Measurements from ENCODE around the gene LRRC14B. TPM values are rescaled to one million over a fixed set of nuclear protein-coding genes. Genes with fewer than 3 reads are reported as not detected.

The LRRC14B gene
- total RNA-seq, 1 donor from 2014 or later = not detected

DNA sequence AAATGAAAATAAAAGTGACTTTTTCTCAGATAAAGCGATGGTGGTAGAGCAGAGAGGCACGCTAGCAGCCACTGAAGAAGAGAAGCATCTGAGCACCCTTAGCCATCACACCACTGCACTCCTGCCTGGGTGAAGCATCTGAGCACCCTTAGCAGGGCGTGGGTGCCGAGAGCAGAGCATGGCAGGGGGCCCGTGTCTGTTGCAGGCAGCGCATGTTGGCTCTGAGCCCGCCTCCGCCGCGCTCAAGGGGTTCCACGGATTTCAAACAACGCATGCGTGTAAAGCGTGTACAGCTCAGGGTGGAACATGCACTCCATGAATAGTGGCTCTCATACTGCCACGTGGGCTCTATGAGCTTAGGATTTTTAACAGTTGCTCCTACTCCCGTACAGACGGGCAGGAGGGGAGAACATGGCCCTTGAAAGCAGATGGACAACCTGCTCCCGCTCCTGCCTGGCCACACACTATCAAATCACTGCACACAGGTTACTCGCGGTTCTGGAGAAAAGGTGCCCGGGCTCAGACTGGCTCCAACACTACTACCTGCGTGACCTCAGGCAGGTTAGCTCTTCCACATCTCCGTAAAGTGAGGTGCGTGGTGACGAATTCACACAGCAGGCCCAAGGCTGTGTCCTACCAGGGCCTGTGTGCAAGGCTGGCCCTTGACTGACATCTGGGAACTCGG lies 12.1 kb downstream of the LRRC14B start:
- no peaks in the 10 kb centered on the region for H3K27me3 Mint-ChIP-seq (ENCODE audit: low read depth)
- DNase-seq (ENCODE audit: low spot score) = no peak

DNA sequence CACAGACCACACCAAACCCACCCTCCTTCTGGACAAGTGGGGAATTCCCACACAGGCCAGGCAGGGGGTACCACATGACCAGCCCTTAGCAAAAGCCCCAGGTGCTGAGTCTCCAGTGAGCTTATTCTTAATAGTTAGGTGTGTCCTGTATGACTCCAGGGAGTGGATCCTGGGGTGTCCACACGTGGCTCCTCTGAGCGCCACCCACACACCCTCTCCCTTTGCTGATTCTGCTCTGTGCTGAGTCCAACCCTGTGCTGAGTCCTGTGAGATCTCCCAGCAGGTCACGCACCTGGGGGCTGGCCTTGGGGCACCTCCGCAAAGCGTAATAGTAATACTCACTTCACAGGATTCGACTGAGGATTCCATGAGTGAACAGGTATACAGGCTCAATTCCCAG lies 12.7 kb downstream of the LRRC14B start:
- Mint-ChIP-seq H3K4me3 (ENCODE audit: unreplicated experiment) (no peak overlapping the region), H3K27me3 (ENCODE audit: low read depth) (no peaks in the 10 kb centered on the region), H3K36me3 (ENCODE audit: low read depth) (peaks cover 13% of the 10 kb centered on the region), H3K27ac (ENCODE audit: unreplicated experiment) (no peak overlapping the region), H3K4me1 (ENCODE audit: low read depth) (peaks cover 11% of the 10 kb centered on the region), H3K9me3 (ENCODE audit: low read depth) (no peaks in the 10 kb centered on the region)
- TF ChIP-seq, protein P1, sequence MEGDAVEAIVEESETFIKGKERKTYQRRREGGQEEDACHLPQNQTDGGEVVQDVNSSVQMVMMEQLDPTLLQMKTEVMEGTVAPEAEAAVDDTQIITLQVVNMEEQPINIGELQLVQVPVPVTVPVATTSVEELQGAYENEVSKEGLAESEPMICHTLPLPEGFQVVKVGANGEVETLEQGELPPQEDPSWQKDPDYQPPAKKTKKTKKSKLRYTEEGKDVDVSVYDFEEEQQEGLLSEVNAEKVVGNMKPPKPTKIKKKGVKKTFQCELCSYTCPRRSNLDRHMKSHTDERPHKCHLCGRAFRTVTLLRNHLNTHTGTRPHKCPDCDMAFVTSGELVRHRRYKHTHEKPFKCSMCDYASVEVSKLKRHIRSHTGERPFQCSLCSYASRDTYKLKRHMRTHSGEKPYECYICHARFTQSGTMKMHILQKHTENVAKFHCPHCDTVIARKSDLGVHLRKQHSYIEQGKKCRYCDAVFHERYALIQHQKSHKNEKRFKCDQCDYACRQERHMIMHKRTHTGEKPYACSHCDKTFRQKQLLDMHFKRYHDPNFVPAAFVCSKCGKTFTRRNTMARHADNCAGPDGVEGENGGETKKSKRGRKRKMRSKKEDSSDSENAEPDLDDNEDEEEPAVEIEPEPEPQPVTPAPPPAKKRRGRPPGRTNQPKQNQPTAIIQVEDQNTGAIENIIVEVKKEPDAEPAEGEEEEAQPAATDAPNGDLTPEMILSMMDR (IDR thresholded peaks at IDR 0.05) = no peak
- no peak for DNase-seq (ENCODE audit: low spot score)

More for the DNA sequence above, 12.1 kb downstream of the LRRC14B start:
- Mint-ChIP-seq H3K27ac (ENCODE audit: unreplicated experiment) (no peak overlapping the region), H3K36me3 (ENCODE audit: low read depth) (peaks cover 15% of the 10 kb centered on the region), H3K4me3 (ENCODE audit: unreplicated experiment) (no peak overlapping the region), H3K9me3 (ENCODE audit: low read depth) (no peaks in the 10 kb centered on the region), H3K4me1 (ENCODE audit: low read depth) (peaks cover 11% of the 10 kb centered on the region)
- TF ChIP-seq, protein P1 (IDR thresholded peaks at IDR 0.05) = no peak

DNA sequence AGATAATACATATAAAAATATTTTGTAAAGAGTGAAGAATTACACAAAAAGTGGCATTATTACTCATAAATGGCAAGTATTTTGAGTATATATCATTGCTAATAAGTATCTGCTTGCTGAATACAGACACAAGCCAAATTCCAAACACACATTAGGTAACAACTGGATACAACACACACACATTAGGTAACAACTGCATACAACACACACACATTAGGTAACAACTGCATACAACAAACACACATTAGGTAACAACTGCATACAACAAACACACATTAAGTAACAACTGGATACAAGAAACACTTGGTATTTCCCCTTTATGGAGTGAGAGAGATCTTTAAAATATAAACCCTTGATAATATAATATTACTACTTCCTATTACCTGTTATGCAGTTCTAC lies 13.2 kb downstream of the LRRC14B start:
- H3K27ac Mint-ChIP-seq (ENCODE audit: unreplicated experiment) = no peak overlapping the region

DNA sequence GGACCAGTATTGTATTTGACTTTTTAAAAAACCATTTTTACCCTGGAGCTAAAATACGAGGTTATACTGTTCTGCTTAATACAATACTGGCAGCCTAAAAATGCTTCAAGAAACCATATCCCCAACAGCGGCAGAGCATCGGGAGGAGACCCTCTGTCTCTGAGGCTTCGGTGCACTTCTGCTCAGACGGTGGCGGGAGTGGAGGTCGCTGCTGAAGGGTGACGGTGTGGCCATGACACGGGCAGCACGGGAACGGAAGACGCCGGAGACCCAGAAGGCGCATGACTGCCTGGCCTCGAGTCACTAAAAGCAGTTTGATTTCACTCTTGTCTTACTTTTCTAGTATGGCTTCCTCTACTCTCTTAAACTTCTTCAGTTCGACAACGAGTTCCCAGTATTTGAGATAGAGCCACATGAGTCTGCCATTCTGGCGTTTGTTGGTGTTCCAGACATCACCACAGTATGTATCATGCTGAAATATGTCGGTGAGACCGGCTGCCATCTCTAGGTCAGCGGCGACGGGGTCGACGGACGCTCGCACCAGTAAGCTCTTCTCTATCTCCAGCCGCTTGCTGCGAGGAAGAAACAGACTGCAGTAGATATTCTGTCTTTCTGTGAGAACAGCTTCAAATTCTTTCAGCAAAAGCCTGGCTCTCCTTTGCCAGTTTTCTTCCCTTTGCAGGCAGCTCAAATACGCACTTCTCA lies 13.8 kb downstream of the LRRC14B start:
- TF ChIP-seq, protein P1 (IDR thresholded peaks at IDR 0.05) = no peak
- H3K27me3 Mint-ChIP-seq (ENCODE audit: low read depth) = no peaks in the 10 kb centered on the region
- H3K27ac Mint-ChIP-seq (ENCODE audit: unreplicated experiment) = no peak overlapping the region
- no peak for DNase-seq (ENCODE audit: low spot score)
- H3K36me3 Mint-ChIP-seq (ENCODE audit: low read depth) = peaks cover 13% of the 10 kb centered on the region
- H3K9me3 Mint-ChIP-seq (ENCODE audit: low read depth) = no peaks in the 10 kb centered on the region
- peaks cover 11% of the 10 kb centered on the region for H3K4me1 Mint-ChIP-seq (ENCODE audit: low read depth)
- no peak overlapping the region for H3K4me3 Mint-ChIP-seq (ENCODE audit: unreplicated experiment)

More for the DNA sequence above, 13.2 kb downstream of the LRRC14B start:
- Mint-ChIP-seq H3K36me3 (ENCODE audit: low read depth) (peaks cover 13% of the 10 kb centered on the region), H3K9me3 (ENCODE audit: low read depth) (no peaks in the 10 kb centered on the region), H3K27me3 (ENCODE audit: low read depth) (no peaks in the 10 kb centered on the region), H3K4me3 (ENCODE audit: unreplicated experiment) (no peak overlapping the region), H3K4me1 (ENCODE audit: low read depth) (peaks cover 11% of the 10 kb centered on the region)
- TF ChIP-seq, protein P1 (IDR thresholded peaks at IDR 0.05) = no peak
- no peak for DNase-seq (ENCODE audit: low spot score)

DNA sequence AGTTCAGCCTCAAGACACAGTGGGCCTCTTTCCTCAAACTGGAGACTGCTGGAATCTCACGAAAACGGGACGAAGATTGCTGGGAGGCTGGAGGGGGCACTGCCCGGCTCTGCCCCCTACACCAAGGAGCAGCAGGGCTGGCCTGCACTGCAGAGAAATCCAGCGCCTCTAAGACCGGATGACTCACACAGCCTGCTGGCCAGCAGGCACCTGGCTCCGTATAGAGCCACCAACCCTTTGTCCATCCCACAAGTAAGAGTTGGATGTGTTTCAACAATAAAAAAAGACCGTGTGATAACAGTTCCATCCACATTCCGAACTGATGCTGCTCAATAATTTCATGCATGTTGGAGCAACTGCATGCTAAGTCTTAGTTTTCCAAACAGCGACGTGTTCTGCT lies 15.1 kb downstream of the LRRC14B start:
- Mint-ChIP-seq H3K27me3 (ENCODE audit: low read depth) (no peaks in the 10 kb centered on the region), H3K9me3 (ENCODE audit: low read depth) (no peaks in the 10 kb centered on the region), H3K4me3 (ENCODE audit: unreplicated experiment) (no peak overlapping the region), H3K36me3 (ENCODE audit: low read depth) (peaks cover 13% of the 10 kb centered on the region), H3K27ac (ENCODE audit: unreplicated experiment) (no peak overlapping the region), H3K4me1 (ENCODE audit: low read depth) (peaks cover 14% of the 10 kb centered on the region)
- DNase-seq (ENCODE audit: low spot score) = no peak
- TF ChIP-seq, protein P1 (IDR thresholded peaks at IDR 0.05) = no peak
